OCI-M1 (cell line): ENCODE data around the gene RNFT2.
"Not testable (repeated sequence)": the region's sequence is repeated elsewhere in the genome, so short reads cannot be mapped to it uniquely, and the experiment has no call there.

Source experiments
- DNase-seq: peaks from one replicate; lab custom pipeline; 2025; lab: John Stamatoyannopoulos, UW

The RNFT2 gene

DNA sequence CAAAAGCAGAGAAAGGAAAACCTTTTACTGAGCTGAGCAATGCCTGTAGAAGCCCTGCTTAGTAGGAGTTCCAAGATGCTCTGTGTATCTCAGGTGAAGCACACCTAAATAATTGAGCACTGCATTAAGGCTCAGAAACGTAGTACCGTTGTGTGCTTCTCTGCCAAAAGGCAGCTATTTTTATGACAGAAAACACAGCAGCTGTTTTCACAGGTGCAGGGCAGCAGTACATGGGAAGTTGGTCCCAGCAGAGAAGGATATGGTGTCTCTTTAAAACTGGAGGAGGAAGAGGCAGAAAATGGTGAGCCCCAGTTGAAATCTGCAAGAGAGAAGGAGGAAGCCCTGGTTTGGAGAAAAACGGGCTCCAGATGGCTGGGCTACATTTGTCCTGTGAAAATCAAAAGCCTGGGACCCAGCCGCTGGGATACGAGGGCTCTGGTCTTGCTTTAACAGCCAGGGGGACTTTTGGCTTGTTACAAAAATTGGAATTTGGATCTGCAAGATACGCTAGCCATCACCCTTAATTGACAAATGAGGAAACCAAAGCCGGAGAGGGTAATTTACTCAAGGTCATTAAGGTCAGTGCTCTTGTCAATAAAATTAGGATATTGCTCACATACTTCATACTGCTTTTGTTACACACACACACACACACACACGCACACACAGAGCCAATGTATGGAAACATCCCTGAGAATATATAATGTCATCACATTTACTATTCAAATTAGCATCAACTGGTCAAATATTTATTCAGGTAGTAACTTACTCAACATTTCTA lies 27.6 kb upstream of the RNFT2 start:
- no peak for DNase-seq

DNA sequence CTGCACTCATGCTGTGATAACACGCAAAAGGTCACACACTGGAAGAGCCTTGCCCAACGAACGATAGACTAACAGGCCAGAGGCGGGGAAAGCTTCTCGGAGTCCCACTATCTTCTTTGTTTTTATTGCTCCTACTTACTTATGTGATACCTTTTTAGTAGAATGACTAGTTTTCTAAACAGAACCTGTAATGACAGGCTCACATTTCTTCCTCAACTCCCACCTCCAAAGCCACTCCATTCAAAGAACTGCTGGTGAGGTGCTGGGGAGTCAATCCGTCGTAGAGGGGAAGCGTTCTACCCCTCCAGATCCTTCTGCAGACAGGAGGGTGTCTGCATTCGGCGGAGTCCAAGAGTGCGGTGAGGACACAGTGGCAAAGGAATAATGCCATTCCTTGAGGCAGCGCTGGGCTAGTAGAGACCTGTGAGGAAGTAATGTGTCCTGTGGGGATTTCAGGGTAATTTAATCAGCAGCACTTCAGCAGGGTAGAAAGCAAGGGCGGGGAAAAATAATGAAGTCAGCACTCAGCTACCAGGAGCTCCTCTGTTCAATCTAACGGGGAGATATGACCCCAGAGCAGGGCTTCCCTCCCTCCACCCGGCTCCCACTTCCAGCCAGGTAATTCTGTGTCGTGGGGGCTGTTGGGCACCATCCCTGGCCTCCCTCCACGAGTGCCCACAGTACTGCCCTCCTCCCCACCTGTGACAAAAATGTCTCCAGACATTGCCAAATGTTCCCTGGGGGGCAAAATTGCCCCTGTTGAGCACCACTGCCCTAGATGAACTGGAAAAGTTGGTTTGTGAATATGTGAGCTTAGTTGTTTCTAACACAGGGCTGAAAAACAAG lies 25.4 kb upstream of the RNFT2 start:
- no peak for DNase-seq

DNA sequence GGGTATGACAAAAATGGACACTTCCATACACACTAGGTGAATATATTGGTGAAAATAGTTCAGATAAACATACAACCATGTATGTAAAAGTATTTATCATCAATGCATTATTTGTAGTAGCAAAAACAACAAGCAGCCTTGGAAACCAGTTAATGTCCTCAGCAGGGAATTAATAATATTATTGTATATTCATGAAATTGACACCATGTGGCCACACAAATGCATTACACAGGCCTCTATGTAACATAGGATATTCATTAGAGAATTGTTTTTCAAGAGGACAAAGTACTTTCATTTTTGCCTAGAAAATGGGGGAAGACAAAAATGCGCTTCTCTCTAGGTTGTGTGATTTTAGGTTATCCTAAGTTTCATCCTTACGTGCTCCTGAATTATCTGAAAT lies 24.6 kb upstream of the RNFT2 start:
- no peak for DNase-seq

DNA sequence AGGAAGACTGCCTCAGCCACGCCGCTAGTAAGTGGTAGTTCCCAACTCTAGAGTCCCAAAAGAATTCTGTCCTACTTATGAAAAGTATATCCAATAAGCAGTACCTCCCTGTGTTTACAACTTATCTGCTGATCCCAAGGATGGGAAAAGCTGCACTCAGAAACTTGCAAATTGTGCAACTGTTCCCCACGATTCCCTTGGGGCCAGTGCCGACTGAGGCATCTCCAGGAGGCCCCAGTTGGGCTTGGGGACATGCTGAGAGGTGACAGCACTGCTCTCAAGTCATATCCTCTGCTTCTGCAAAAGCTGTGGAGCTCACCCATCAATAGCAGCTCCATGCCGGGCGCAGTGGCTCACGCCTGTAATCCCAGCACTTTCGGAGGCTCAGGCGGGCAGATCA lies 23.9 kb upstream of the RNFT2 start:
- no peak for DNase-seq

DNA sequence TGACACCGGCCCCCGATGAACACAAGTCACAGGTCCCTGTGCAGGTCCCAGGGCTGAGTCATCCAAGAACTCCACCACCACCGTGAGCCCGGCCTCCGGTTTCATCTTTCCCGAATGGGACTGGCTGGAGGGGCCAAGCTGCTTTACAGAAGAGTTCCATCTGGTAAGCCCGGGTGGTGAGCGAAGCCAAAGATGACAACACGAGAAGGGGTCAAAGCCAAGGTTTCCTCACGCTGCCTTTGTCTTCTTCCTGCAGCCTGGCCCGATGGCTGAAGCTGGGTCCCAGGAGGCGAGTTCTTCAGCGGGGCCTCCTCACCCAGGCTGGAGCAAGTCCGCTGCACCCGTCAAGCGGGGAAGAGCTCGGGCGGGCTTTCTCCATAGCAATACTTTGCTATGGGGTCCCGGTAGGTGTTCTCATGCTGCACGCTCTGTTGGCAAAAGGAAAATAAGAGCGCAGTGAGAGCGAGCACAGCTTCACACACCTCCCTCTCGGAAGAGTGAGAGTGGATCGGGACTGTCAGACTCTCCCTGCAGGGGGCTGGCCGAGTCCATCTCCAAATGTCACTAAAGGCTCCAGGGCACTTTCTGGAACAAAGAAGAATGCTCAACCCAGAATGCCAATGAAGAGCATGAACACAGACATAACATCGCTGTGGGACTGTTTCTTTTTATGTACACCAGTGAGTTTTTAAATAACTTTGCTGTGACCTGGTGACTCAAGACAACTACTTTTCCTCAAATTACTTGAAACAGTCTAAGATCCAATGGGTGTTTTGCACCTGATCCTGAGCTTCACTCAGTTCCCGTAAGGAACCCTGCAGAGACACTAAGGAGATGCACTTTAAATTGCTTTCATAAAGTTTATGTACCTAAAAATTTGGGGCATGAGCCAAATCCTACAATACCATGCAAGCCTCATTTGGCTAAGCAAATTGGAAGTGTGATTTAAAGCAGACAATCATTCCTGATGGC lies 20.4 kb upstream of the RNFT2 start:
- no peak for DNase-seq

DNA sequence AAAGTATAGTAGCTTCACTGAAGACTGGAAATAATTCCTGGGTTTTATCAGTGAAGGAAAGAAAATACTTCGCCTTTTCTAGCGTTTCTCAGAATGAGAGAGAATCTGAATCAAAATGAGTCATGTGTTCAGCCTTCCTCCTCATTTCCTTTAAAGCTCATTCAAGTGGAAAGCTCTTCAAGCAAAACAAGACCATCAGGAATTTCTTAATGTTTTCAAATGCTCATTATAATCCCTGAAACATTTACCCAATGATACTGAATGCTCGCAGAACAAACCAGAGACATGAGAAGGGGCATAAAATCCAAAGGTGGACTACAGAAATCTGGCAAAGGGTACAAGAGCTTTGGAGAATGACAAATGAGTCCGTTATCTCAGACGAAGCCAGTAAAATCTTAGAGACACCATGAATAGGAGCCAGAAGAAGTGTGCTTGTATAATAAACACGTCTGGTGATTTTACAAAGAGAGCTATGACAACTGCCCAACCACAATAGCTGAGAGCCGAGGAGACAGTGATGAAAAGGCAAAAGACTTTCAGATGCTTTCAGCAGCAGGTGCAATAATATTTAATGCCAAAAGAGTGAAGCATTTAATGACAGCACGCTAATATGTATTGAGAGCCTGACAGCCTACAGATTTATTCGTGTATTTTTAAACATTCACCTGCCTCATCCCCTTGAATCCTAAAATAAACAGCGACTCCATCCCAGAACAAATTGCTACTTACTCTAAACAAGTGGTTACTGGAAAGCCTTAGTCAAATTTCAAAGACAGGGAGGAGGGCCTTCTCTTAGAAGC lies 19.3 kb upstream of the RNFT2 start:
- DNase-seq, result no peak

DNA sequence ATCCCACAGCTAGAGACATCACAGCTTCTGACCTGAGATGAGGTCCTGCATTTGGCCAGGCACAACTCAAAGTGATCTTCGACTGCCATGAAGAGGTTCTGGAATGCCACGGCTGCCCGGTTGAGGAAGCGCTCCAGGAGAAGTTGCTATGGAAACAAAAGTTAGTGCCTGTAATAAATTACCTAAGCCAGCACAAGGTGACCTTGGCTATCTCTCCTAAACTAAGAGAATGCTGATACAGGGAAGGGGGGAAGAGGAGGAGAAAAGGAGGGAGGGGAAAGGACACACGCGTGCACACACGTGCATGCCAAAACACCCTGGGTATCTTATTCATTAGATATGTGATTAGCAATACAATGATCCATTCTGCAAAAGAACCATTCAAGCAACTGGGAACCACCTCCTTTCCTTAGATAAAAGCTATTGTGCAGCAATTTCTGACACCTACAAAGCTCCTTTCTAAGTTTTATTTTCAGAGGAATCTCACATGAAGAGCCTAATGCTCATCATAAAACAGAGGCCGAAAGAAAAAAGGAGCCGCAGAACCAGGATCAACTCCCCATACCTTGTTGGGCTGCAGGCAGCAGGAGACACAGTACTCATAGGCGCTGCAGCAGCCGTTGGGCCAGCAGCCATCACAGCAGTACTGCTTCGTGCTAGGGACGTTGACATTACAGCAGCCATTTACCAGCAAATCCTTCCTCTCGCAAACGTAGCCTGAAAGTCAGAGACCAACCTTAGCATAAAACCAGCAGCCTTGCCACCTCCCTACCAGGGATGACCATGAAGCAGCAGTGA lies 18.2 kb upstream of the RNFT2 start:
- no peak for DNase-seq

DNA sequence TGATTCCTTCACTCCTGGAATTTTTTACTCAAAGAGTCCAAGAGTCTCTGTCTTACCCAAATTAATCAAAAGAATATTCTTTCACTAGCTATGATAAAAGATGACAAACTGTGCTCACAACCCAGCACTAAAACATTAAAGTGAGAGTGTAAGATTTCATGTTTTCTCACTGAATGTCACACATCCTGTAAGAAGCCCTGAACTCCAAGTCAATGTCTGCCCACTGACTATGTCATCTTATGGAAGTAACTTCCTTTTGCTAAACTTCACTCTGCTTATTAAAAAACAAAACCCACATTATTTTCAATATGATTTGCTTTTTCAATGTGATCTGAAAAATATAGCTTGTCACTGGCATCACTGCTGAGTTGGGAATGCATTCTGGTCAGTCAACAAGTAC lies 15.9 kb upstream of the RNFT2 start:
- DNase-seq, result no peak

DNA sequence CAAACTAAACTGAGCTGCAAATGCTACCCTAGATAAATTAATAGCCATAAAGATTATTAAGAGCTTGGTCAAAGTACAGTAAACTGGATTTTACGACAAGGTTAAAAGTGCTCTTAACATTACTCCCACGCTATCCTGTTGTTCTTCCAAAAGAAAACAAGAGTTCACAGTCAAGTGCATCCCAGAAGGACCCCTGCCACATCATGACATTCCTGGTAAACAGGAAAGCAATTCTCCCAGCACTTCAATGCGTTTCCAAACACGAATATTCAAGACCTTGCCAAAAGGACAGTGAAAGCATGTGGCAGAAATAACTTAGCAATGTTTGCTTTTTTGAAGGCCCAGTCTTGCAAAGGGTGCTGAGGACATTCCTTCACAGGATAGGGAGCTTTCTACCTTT lies 11.4 kb upstream of the RNFT2 start:
- DNase-seq, result no peak

DNA sequence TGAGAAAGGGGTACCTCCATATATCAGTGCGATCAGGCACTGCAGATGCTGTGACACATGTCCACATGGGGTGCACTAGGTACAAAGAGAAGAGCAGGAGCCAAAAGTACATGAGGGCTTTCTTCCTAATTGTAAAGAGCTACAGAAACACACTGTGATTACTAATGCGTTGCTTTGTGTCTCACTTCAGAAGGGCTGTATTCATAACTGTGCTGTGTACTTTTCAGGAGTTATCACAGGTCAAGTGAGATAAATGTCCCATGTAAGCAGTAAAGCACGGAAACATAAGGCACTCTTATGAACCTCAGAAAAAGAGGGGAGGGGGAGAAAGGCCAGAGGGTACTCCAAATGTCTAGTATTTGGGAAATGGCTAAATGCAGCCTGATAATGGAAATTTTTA lies 10.9 kb upstream of the RNFT2 start:
- DNase-seq, result no peak

DNA sequence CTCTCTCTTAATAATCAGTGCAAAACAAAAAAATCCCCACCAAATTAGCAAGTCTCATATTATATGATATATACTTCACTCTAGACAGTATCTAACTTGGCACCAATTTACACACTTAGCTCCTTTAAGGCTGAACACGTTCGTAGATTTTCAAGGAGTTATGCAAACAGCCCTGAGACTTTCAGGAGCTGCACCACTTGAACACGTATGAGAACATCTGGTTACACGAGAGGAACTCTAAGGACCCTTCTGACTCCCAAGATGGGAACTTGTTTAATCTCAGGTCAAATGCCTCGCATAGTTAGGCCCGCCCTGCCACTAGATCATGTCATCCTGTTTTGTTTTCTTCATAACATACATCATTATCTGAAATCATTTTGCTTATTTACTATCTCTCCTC lies 10.2 kb upstream of the RNFT2 start:
- DNase-seq, result no peak

DNA sequence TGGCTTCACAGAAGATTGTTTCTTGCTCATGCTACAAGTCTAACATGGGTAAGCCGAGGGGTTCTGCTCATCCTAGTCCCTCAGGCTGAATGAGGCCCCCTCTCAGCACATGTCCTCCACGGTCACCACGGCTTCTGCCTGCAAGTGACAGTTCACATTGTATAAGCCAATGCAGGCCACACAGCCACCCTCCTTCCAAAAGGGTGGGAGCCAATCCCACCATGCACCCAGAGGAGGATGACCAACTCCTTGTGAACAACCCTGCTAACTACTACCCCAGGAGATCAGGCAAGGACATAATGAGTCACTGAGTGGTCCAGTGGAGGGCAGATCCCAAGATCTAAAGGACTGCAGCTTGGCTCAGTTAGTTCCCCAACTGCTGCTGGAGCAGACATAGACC lies 6.3 kb upstream of the RNFT2 start:
- DNase-seq, result no peak

DNA sequence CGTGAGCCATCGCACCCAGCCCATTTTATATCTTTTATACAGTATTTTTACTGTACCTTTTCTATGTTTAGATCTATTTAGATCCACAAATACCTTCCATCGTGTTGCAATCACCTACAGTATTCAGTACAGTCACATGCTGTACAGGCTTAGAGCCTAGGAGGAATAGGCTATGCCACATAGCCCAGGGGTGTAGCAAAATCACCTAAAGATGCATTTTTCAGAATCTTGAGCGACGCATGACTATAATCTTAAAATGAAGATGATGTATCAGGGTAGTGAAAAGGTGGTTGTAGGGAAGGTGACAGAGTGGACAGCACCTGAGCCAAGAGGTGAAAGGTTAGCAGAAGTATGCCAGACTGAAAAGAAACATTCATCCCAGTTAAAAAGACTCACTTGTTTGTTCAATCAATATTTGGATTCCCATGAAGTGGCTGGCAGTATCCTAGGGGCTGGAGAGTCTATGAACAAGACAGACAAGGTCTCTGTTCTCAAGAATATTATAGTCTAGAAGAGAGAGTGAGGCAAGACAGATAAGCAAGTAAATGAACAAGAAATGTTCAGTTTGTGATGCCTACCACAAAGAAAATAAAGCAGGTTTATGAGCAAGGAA lies 3.9 kb upstream of the RNFT2 start:
- no peak for DNase-seq

DNA sequence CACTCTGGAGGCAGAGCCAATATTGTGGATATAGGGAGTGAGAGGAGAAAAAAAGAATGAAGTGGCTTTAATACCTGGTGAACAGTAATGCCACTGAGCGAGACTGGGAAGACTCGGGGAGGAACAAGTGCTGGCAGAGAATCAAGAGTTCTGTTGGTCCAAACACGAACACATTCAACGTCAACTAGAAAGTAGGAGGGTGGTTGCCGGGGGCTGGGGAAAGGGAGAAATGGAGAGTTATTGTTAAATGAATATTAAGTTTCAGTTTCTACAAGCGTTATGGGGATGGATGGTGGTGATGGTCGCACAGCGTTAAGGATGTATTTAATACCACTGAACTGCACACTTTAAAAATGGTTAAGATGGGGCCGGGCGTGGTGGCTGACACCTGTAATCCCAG lies 3.0 kb upstream of the RNFT2 start:
- no peak for DNase-seq

DNA sequence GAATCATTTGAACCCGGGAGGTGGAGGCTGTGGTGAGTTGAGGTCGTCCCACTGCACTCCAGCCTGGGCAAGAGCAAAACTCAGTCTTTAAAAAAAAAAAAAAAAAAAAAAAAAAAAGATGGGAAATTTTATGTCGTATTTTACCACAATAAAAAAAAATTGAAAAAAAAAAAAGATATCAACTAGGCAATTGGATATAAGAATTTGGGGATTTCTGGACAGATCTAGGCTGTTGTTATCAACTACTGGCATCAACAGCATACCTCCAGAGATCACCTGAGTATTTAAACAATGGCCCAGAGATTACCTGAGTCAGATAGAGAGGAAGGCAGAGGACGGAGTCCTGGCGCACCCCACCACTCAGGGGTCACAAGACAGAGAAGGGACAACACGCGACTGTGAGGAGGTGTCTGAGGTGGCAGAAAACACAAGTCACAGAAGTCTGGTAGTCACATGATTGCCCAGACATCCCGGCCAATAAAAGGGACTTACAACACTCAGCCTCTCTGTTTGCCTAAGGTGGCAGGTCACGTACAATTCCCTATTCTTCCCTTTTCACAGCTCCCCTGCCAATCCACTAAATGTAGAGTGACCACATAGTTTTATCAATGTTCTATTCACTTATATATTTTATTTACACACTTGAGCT lies 2.0 kb upstream of the RNFT2 start:
- DNase-seq, result no peak

DNA sequence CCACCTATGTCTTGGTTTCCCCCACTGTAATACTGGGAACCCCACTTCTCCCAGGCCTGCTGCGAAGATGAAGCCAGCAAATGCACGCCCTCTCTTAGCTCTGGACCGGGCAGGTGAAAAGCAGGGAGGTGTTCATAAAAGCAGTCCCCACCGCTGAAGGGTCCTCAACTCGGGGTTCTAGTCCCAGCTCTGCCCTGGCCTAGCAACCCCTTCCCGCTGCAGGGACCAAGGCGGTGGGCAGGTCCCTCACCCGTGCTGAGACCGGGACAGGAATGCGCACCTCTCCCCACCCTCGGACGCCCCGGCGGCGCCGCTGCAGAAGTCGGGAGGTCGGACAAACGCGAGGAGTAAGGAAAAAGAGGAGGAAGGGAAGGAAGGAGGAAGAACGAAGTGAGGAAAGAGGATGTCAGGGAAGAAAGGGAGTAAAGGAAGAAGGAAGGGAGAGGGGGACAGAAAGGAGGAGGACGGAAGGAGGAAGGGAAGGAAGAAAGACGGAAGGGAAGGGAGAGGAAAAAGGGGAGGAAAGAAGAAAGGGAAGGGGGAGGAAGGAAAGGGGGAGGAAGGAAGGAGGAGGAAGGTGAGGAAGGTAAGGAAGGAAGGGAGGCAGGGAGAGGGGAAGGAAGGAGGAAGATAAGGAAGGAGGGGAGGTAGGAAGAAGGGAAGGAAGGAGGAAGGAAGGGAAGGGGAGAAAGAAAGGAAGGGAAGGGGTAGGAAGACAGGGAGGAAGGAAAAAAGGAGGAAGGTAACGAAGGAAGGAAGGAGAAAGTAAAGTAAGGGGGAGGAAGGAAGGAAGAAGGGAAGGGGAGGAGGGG lies 947 bp upstream of the RNFT2 start:
- DNase-seq, result no peak

DNA sequence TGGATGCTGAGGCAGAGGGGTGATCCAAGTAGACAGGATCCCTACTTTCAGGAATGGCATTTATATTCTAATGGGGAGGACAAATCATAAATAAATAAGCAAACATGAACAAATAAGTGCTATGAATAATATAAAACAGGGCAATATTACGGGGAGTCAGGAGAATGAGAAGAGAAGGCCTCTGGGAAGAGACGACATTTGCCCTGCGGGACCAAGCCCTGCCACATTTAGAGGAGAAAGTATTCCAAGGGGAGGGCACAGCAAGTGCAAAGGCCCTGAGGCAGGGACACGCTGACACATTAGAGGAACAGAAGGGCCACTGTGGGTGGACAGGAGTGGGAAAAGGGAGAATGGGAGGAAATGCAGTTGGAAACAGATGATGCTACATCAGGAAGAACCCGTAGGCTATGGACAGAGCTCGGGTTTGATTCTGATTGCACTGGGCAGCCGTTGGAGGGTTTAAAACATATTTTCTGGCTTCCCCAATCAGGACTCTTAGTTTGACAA lies 1.3 kb downstream of the RNFT2 start:
- no peak for DNase-seq

DNA sequence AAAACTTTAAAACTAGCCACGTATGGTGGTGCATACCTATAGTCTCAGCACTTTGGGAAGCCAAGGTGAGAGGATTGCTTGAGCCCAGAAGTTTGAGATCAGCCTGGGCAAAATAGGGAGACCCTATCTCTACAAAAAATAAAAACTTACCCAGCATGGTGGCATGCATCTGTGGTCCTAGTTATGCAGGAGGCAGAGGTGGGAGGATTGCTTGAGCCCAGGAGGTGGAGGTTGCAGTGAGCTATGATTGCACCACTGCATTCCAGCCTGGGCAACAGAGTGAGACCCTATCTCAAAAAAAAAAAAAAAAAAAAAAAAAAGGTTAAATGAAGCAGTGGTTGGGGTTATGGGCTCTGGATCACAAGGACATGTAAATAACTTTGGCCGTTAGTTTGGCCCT lies 4.7 kb downstream of the RNFT2 start:
- not testable (repeated sequence) for DNase-seq

DNA sequence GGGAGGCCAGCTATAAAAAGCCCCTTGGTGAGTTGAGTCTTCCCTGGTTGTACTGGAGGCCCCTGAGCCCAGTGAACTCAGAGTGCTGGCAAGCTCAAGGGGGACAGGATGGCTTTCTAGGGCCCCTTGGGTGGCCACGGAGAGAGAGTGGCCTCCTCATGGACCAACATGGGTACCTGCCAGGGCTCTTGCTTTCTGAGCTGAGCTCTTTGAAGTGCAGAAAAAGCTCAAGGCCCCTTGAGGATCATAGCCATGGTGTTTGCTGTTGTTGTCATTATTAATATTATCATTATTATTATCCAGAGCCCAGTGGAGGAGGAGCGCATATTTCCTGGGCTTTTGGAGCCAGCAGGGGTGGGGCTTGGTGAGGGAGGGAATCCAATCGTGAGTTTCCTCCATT lies 6.7 kb downstream of the RNFT2 start:
- no peak for DNase-seq
